Activated T-helper 1 cell treated with Interleukin-2 at 50 U/mL for 16 hours (primary cell): ENCODE measurements around the gene FAM13B.

Source experiments
- DNase-seq: peaks from one replicate; pipeline ENCODE4 v3.0.0-alpha.2; 2020; ENCODE audit warnings: low read depth

Gene FAM13B

DNA sequence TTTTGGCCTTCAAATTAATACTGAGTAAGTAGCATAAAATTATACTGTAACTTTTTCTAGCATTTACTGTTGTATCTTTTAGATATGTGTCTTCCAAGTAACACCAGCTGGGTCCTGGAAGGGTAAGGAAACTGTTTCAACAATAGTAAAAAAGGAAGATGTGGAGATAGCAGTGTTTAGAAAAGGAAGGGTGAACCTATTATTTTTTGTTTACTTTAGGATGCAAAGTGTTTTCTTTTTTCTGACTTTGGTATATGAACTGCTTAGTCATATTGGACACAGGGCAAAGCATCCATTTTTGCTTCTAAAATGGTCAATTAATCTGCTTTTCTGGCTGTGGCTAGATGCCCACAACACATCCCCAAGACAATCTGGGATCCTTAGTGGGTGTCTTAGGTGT is 138.3 kb downstream of the FAM13B start:
- DNase-seq: no peak

DNA sequence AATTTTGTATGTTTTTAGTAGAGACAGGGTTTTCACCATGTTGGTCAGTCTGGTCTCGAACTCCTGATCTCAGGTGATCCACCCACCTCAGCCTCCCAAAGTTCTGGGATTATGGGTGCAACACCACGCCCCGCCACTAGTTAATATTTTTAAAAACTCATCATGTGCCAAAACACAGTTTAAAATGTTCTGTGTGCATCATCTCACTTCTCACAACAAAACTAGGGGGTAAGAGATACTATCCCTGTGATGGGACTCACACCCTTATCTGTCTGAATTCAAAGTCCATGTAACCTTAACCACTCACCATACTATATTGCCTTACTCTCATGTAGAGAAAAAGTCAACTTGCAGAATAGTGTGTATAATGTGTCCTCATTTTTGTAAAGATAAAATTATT is 141.0 kb downstream of the FAM13B start:
- DNase-seq: no peak

DNA sequence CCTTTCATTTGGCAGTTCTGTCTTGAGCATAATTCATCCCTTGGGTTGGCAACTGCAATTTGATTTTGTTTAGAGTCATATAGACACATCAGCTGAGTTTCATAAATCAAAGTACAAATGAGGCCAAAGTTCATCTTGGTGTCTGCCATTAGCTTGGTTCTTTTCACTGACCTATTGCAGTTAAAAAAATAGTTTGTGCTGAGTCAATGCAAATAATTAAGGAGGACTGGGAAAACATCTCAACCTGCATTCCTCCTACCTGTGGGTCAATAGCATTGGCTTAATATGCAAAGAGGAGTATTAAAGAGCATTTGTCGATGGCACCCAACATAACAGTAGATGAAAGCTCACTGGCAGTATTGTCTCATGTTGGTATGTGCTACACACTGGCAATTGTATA is 142.0 kb downstream of the FAM13B start:
- no peak for DNase-seq

DNA sequence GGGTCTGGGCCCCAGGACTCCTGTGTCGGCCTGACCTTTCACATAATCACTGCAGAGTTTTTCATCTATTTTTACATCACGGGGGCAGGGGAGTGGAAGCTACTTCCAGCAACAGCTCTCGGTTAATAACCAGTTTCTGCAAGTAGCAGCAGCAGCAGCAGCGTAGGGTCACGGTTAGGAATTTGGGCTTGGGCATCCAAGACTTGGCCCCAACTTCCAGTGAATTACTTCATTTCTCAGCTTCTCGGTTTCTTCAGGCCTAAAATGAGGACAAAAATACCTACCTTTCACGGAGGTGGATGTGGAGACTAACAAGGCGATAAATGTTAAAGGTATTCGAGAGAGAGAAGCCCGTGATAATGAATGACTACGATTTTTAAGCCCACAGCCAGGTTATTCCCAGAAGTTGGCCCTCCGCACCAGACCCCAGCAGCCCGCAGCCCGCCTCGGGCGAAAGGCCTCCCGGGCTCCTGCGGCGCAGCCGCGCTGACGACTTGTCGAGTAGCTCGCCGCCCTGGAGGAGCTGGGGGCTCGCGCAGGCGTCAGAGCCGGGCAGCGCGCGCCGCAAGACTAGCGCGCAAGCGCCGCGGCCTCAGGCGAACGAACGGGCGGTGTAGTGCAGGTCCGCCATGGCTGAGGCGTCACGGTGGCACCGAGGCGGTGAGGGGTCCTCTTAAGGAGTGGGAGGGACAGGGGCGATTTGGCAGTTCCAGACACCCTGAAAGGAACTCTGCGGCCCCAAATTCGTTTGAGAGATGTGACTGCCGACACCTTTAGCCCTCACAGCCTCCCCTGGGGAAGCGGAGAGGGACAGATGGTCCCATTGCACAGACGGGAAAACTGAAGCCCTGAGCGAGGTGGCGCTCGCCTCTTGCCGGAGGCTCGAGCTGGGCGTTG is 143.8 kb downstream of the FAM13B start, which contains the start of gene PKD2L2:
PKD2L2 (plus strand) TSS at position 595 of the 897 bp plus-strand sequence; CDS start at position 630, 35 bp downstream.
- DNase-seq: peak; percentile 67

DNA sequence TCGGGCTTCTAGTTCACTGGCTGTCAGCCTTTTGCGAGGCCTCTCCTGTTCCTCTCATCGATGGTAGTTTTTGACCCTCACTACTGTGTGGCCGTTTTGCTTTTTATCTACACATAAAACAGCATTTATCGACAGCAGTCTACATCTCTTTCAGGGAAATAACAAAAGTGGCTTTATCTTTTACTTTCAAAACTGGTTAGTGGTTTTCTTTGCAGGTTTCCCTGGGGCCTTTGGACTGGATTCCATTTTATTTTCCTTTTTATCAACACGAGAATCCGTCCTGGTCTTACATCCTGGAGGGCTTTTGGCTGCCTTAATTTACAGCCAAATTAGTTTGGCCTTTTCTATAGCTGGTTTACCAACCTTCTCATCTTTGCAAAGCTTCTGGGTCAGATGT is 144.4 kb downstream of the FAM13B start:
- no peak for DNase-seq
